NCI-H345 treated with DMSO at 0.1 percent for 48 hours (cell line): ENCODE results near the gene RAD51C.
"Not testable (repeated sequence)": the region's sequence is repeated elsewhere in the genome, so short reads cannot be mapped to it uniquely, and the experiment has no call there.

ENCODE experiments used
- DNase-seq: peaks from one replicate; lab custom pipeline; 2025; ENCODE audit not compliant: unreplicated experiment; lab: John Stamatoyannopoulos, UW

The RAD51C gene

DNA sequence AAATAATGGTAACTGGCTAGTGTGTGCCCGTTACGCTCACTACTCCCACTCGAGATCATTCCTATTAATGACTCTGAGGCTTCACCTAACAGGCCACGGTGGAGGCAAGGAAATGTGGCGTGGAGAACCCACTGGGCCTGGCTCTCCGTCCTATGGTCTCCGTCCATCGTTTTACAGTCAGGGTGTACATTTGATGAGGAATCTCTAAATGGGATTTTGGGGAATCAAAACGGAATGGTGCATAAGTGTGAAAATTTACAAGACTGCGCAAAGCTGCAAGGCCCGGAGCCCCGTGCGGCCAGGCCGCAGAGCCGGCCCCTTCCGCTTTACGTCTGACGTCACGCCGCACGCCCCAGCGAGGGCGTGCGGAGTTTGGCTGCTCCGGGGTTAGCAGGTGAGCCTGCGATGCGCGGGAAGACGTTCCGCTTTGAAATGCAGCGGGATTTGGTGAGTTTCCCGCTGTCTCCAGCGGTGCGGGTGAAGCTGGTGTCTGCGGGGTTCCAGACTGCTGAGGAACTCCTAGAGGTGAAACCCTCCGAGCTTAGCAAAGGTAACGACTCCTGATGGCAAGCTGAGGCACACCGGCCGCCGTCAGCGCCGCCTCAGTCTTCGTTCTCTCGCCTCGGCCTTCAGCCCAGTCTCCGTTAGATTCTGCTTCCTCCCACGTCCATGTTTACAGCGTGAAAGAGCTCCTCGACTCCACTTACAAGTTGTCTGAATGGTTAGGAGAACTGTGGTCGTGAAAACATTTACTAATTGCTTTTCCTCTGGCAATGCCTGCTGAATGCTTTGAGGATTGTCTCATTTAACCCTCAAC is at the start of gene RAD51C:
Gene RAD51C, plus strand, starts transcription at position 364 of the 817 bp plus-strand sequence. Its CDS starts 42 bp downstream, at position 406.
- DNase-seq, result peak; percentile 77

DNA sequence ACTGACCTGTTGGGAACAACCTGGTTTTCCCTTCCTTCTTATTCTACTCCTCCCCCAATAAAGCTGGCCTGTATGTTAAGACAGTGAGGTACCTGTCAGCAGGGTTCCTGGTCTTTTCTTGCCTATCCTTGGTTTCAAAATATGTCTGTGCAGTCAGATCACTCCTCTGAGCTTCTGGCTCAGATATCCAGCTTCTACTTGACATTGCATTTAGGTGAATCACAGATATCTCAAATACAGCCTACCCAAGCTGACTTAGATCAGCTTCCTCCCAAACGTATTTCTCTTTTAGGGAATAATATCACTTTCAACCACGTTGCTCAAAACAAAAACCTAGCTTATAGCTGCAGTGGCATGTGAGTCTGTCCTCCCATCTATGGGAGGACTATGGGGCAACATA is 49.3 kb upstream of the RAD51C start:
- no peak for DNase-seq

DNA sequence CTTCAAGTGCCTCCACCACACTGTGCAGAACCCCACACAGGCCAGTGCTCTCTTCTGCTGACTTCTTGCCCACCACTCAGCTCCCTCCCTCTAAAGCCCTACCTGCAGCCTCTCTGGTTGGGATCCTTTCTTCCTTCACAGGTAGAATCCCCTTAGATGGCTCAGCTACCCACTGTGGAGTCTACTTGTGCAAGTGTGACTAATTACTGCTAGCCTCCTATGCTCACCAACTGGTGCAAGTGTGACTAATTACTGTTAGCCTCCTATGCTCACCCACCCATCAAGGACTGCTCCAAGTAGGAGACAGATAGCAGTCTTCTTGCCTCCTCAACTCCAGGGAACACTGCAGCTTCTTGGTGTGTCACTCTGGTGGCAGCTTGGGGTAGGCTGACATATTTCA is 44.2 kb upstream of the RAD51C start:
- DNase-seq, result no peak

DNA sequence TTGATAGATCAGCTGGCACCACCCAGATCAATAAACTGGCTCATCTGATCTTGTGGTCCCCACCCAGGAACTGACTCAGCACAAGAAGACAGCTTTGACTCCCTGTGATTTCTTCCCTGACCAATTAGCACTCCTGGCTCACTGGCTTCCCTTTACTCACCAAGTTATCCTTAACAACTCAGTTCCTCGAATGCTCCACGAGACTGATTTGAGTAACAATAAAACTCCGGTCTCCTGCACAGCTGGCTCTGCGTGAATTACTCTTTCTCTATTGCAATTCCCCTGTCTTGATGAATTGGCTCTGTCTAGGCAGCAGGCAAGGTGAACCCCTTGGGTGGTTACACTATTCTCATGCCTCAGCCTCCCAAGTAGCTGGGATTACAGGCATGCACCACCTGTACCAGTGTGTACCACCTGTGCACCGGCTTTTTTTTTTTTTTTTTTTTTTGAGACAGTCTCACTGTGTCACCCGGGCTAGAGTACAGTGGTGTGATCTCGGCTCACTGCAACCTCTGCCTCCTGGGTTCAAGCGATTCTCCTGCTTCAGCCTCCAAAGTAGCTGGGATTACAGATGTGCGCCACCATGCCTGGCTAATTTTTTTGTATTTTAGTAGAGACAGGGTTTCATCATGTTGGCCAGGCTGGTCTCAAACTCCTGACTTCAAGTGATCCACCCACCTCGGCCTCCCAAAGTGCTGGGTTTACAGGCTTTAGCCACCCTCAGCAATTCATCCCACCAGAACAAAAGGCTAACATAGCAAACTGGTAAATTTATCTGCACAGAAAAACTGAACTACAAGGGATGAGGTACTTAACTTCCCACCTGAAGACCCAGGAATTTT is 34.2 kb upstream of the RAD51C start:
- not testable (repeated sequence) for DNase-seq

DNA sequence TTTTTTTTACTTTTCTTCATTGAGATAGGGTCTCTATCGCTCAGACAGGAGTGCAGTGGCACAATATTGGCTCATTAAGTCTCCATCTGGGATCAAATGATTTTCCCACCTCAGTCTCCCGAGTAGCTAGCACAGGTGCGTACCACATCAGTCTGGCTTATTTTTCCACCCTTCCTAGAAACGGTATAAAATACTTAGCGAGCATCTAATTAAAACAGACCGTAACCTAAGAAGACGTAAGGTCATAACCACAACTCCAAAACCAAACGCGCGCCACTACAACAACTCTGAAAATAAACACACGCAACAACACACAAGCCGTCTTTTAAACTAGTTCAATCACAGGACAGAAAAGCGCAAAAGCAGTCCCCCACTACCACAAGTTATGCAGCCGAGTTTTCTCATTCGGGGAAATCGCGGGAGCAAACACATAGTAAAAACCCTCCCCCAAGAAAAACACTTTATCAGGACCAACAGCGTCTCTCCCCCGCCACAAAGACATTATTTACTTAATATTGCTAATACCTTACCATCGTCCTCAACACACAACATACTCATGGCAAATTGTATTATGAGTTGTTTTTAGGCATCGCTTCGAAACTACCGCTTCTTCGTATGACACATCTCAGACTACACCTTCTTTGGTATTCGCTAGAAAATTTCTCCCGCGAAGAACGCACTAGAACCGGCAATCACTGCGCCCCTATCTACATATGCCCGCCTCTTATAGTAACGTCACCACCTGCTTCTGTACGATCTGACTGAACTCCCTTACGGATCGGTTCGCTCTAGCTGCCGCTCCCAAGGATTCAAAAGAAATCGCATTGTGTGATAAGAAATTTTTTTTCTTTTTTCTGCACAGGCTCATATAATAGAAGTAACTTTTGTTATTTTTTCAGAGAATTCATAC is 33.3 kb upstream of the RAD51C start:
- DNase-seq, result peak; percentile 84

DNA sequence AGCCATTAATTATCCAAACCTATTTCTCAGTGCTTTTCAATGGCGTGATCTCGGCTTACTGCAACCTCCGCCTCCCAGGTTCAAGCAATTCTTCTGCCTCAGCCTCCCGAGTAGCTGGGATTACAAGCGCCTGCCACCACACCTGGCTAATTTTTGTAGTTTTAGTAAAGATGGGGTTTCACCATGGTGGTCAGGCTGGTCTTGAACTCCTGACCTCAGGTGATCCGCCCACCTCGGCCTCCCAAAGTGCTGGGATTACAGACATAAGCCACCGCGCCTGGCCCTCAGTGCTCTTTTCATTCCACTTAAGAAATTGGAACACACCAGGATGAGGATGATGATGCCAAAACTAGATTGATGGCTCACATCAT is 32.7 kb upstream of the RAD51C start:
- not testable (repeated sequence) for DNase-seq

DNA sequence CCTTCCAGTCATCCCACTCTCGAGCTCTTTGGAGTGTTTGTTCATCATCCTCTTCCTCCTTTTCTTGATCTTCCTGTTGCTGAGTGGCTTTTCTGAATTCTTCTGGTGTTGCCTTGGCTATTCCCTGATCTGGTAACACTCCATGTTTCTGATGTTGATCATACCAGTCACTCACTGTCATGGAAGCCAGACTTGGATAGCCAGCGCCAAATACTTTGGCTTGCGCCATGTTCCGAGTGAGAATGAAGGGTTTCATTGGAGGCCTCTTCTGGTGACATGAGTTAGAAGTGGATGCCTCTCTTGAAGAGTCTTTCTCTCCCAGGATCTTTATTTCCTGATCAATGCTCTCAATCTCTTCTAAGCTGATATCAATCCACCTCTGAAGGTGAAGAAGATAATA is 31.8 kb upstream of the RAD51C start:
- DNase-seq, result no peak

DNA sequence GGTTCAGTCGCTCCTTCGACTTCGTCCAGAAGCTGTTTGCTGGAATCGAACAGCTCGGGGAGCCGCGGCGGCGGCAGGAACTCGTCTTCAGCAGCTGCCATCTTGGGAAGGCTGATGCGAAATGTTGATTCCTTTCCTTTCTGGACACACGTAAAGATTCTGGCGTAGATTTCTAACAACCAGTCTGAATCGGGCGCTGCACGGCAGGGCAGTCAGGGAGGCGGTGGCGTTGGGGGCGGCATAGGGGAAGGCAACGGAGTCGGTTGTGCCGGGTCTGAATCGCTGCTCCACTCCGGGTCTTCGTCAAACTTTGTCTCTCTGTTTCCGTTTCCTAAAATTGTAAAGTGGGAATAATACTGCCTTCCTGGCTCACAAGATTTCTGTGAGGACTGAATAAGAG is 30.9 kb upstream of the RAD51C start:
- DNase-seq, result no peak

DNA sequence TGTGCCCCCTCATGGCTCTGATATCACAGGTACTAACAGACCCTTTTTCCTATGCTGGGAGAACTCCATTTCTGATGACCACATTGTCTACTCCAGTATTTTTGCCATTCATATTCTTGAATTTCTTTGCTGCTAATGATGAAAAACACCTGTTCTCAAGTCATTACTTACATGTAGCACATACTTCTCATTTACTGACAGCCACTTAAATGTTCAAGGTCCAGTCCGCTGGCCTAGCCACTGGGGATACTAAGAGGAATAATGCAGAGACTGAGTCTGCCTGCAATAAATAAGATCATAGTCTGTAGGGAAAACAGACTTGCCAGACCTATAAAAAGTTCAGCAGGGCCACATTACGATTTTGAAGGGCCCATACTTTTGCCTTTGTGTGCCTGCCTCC is 28.1 kb upstream of the RAD51C start:
- no peak for DNase-seq

DNA sequence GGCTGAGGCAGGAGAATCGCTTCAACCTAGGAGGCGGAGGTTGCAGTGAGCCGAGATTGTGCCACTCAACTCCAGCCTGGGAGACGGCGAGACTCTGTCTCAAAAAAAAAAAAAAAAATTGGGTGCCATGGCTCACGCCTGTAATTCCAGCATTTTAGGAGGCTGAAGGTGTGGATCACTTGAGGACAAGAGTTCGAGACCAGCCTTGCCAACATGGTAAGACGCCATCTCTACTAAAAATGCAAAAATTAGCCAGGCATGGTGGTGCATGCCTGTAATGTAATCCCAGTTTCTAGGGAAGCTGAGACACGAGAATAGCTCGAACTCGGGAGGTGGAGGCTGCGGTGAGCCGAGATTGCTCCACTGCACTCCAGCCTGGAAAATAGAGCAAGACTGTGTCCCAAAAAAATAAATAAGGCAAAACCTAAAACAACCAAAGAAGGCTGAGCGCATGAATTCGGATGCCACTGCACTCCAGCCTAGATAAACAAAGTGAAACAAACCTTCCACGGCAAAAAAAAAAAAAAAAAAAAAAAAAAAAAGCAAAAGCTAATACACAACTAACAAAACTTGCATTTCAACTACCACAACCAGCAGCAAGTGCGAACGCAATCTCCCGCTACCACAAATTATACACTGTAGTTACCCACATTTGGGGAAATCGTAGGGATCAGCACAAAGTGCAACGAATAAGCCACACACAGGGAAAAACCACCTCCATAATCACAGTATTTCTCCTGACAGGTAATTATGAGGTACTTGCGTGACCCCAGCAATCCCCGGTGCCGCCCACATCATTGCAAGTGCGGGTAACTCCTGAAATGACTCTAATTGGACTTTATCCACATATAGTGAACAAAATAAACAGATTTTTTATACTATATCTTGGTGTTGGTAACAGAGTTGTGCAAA is 26.2 kb upstream of the RAD51C start:
- no peak for DNase-seq

DNA sequence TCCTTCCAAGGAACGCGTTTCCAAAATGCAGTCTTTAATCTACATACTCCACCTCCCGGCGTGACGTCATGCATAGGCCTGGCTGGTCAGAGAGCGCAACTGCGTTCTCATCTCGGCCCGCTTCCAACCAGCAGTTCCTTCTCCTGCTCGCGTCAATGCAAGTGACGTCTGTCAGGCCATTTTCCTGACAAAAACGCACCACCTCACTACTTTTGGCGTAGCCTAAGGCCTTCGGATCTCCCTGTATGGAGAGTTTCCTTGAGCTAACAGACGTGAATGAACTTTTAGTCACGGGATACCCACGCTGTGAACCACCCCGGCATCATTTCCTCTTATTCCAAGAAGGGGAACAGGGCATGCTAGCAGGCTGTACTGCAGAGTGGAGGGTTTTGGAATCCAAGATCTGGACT is 25.5 kb upstream of the RAD51C start:
- no peak for DNase-seq

DNA sequence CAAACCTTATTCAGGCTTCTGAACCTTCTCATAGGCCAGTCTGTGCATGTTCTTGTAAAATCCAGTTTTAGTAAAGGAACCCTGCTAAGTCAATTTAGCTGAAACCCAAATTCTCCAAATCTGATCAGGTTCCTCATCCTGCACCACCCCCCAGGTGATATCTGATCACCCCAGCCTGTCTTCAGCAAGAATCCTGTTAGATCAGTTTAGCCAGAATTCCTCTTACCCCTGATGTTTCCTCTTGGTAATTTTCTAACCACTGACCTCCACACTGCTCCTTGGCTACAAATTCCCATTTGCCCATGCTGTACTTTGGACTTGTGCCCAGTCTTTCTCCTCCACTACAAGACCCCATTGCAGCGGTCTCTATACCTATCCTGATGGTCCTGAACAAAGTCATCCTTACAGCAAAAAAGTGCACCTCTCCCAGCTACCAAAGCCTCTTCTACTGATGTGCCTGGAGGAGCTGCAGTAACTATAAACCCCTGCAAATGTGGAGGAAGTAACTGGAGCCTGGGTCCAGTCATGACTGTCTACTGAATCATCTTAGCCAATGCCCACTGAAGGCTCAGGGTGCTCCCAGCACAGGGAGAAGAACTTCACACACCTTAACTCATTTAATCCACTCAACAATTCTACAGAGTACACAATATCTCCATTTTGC is 24.3 kb upstream of the RAD51C start:
- DNase-seq, result no peak

DNA sequence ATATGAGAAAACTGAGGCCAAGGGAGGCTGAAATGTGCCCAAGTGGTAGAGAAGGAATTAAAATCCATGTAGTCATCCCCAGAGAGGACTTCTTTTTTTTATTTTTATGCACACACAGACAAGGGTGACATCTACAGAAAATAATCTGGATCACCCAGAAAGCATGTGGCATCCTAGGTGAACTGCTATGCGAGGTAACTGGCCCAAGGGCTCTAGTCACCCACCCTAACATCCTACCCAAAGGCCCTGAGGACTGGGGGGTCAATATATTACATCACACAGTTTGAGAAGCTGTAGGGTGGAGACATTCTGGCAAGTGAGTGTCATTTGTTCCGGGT is 23.8 kb upstream of the RAD51C start:
- DNase-seq, result no peak

DNA sequence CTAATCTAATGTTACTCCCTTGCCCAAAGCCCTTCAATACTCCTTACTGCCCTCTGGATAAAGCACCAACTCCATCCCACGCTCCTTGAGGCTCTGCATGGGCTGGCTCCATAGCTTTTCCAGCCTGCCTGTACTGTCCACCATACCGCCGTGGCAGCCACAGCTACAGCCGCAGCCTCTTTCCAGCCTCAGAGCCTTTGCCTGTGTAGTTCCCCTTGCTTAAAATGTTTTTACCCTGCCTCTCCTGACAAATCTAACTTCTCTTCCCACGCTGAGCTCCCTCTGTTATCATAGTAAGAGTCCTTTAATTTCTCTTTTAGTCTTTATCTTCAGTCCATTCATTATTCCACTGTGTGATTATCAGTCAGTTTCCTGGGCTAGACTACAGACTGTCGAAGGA is 22.5 kb upstream of the RAD51C start:
- DNase-seq, result no peak

DNA sequence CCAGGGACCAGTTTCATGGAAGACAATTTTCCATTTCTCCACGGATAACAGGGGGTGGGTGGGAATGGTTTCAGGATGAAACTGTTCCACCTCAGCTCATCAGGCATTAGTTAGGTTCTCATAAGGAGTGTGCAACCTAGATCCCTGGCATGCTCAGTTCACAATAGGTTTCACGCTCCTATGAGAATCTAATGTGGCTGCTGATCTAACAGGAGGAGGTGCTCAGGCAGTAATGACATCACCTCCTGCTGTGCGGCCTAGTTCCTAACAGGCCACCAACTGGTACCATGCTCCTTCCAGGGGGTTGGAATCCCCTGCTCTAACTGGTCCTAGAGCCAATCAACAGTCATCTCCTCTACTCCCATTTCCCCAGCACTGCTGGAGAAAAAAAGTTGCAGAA is 20.4 kb upstream of the RAD51C start:
- DNase-seq, result no peak

DNA sequence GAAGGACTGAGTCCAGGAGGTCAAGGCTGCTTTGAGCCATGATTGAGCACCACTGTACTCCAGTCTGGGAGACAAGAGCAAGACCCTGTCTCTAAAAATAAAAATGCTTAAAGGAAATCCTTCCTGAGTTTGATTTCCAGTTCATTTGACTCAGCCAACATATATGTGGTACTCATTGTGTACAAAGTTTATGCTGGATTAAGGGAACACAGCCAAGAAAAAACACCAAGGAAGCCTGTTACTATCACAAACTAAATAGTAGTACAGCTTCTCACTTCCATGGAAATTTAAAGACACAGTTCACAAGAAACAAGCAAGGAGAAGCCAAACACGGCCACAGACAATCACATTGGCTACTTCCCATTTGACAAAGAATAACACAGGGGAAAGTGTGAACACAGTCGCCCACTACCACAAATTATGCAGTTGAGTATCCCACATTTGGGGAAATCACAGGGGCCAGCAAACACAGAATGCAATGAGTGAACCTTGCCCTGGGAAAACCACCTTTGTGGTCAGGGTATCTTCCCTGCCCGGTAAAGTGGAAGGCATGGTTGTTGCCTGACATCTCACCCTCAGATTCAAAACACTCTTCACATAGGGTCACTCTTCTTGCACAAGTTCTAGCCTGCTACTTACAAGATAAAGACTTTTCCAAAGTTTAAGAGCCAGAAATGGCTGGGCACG is 15.1 kb upstream of the RAD51C start:
- DNase-seq, result no peak

DNA sequence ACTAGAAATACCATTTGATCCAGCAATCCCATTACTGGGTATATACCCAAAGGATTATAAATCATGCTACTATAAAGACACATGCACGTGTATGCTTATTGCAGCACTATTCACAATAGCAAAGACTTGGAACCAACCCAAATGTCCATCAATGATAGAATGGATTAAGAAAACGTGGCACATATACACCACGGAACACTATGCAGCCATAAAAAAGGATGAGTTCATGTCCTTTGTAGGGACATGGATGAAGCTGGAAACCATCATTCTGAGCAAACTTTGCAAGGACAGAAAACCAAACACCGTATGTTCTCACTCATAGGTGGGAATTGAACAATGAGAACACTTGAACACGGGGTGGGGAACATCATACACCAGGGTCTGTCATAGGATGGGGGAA is 14.1 kb upstream of the RAD51C start:
- not testable (repeated sequence) for DNase-seq

DNA sequence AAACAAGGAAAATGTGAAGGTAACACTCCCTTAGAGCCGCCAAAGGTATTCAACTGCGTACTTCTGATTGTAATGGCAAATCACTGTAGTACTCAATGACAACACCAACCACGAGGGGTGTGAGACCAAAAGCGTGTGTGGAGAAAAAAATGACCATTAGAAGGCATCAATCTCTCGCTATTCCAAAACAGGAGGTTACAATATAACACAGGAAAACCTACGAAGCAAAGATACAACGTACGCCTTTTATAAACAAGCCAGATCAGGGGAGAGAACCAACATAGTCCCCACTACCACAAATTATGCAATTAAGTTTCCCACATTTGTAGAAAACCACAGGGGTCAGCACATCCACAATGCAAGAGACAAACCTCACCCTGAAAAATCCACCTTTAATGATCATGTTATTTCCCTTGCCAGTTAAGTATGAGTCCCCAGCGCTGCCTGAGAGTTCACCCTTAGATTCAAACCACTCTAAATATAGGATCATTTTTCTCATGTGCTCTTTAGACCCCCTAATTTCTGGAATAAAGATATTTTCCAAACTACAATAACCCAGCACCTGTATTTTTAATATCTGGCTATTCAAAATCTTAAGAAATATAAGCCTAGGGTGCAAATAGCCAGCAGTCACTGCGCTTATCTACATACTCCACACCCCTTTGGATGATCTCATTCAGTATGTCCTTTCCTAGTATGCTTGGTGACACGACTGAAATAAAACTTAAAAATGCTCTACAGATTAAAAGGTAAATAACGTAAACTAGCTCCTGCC is 13.0 kb upstream of the RAD51C start:
- no peak for DNase-seq

DNA sequence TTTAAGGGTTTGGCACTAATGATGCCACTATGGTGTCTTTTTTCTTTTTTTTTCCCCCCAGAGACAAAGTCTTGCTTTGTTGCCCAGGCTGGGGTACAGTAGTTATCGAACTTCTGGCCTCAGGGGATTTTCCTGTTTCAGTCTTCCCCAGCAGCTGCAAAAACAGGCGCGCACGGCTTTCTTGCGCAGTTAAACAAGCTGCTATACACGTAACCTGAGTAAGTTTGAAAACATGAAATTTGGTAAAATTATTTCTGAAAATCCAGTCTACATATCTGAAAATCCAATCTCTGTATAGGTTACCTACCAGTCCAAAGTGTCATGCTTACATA is 12.4 kb upstream of the RAD51C start:
- no peak for DNase-seq
